Measurements from ENCODE around the gene RNF227. TPM values are rescaled to one million over a fixed set of nuclear protein-coding genes. Genes with fewer than 3 reads are reported as not detected.
A peak's percentile ranks its signal among the peaks of the same experiment; 100 is the strongest.
"Not testable (repeated sequence)": the region's sequence is repeated elsewhere in the genome, so short reads cannot be mapped to it uniquely, and the experiment has no call there.

RNF227 gene
- total RNA-seq, 2 donors from 2014 or later = 2.4 to 11.7 TPM

GRCh38 chr17:7875804-7876370 is 40.2 kb downstream of the RNF227 start:
- Mint-ChIP-seq H3K27me3 (no peaks in the 10 kb centered on the region), H3K4me1 (peaks cover 17% of the 10 kb centered on the region), H3K36me3 (ENCODE audit: low read depth) (peaks cover 55% of the 10 kb centered on the region), H3K9me3 (no peaks in the 10 kb centered on the region), H3K4me3 (no peak overlapping the region), H3K27ac (no peak overlapping the region)
- ATAC-seq (replicated peaks) = no peak

- H3K4me3 Mint-ChIP-seq = no peak overlapping the region
- H3K27me3 Mint-ChIP-seq = no peaks in the 10 kb centered on the region
- peaks cover 56% of the 10 kb centered on the region for H3K36me3 Mint-ChIP-seq (ENCODE audit: low read depth)
- H3K9me3 Mint-ChIP-seq = no peaks in the 10 kb centered on the region
- ATAC-seq (replicated peaks) = no peak
- peak overlapping the region; percentile 62 for H3K27ac Mint-ChIP-seq
- peaks cover 27% of the 10 kb centered on the region for H3K4me1 Mint-ChIP-seq
These were observed 43.0 kb downstream of the RNF227 start for GRCh38 chr17:7873051-7873450.

- ATAC-seq (replicated peaks) = peak; percentile 55
- peak overlapping the region; percentile 50 for H3K4me3 Mint-ChIP-seq
- peaks cover 21% of the 10 kb centered on the region for H3K4me1 Mint-ChIP-seq
- no peaks in the 10 kb centered on the region for H3K27me3 Mint-ChIP-seq
- H3K27ac Mint-ChIP-seq = peak overlapping the region; percentile 73
- peaks cover 26% of the 10 kb centered on the region for H3K36me3 Mint-ChIP-seq (ENCODE audit: low read depth)
- no peaks in the 10 kb centered on the region for H3K9me3 Mint-ChIP-seq
These were observed 48.2 kb downstream of the RNF227 start for GRCh38 chr17:7867881-7868329.

- no peaks in the 10 kb centered on the region for H3K27me3 Mint-ChIP-seq
- no peak overlapping the region for H3K27ac Mint-ChIP-seq
- no peaks in the 10 kb centered on the region for H3K9me3 Mint-ChIP-seq
- no peak for ATAC-seq (replicated peaks)
- H3K36me3 Mint-ChIP-seq (ENCODE audit: low read depth) = peaks cover 8% of the 10 kb centered on the region
- no peak overlapping the region for H3K4me3 Mint-ChIP-seq
- peaks cover 21% of the 10 kb centered on the region for H3K4me1 Mint-ChIP-seq
These were observed 51.0 kb downstream of the RNF227 start for GRCh38 chr17:7864995-7865650.

GRCh38 chr17:7864384-7864783 is 51.7 kb downstream of the RNF227 start:
- not testable (repeated sequence) for H3K27me3 Mint-ChIP-seq, H3K4me3 Mint-ChIP-seq
- H3K4me1 Mint-ChIP-seq = peaks cover 27% of the 10 kb centered on the region

More at GRCh38 chr17:7864384-7864783, 51.7 kb downstream of the RNF227 start:
- not testable (repeated sequence) for ATAC-seq (replicated peaks); H3K27ac Mint-ChIP-seq; H3K36me3 Mint-ChIP-seq (ENCODE audit: low read depth); H3K9me3 Mint-ChIP-seq

Other genes starting within 250 kb of the RNF227 start
- 100 to 1,000 TPM in 1 of 2 donors, 10 to 100 TPM in 1; 79.0 to 137 TPM for gene TP53, start 228.8 kb downstream of the RNF227 start, total RNA-seq
- gene WRAP53, start 227.8 kb downstream of the RNF227 start, total RNA-seq = 10 to 100 TPM; 18.0 to 32.9 TPM
- gene EFNB3, start 211.1 kb downstream of the RNF227 start, total RNA-seq = not detected
- under 1 TPM in 1 of 2 donors, not detected in 1; 0.06 TPM for gene DNAH2, start 198.5 kb downstream of the RNF227 start, total RNA-seq
- 10 to 100 TPM; 33.7 to 93.3 TPM for gene KDM6B, start 82.1 kb downstream of the RNF227 start, total RNA-seq
- 1 to 10 TPM; 1.6 to 3.2 TPM for gene TMEM88, start 61.2 kb downstream of the RNF227 start, total RNA-seq
- 100 to 1,000 TPM in 1 of 2 donors, 10 to 100 TPM in 1; 61.3 to 111 TPM for gene NAA38, start 58.7 kb downstream of the RNF227 start, total RNA-seq
- gene CYB5D1, start 58.3 kb downstream of the RNF227 start, total RNA-seq = 10 to 100 TPM; 14.8 to 19.4 TPM
- 100 to 1,000 TPM; 154 to 217 TPM for gene CHD3, start 27.5 kb downstream of the RNF227 start, total RNA-seq
- 10 to 100 TPM in 1 of 2 donors, 1 to 10 TPM in 1; 8.6 to 11.9 TPM for gene KCNAB3, start 13.6 kb upstream of the RNF227 start, total RNA-seq
- gene TRAPPC1, start 15.7 kb upstream of the RNF227 start, total RNA-seq = 100 to 1,000 TPM; 179 to 180 TPM
- 100 to 1,000 TPM in 1 of 2 donors, 10 to 100 TPM in 1; 74.0 to 152 TPM for gene CNTROB, start 15.9 kb upstream of the RNF227 start, total RNA-seq
- gene GUCY2D, start 86.3 kb upstream of the RNF227 start, total RNA-seq = under 1 TPM; 0.15 to 0.77 TPM
- gene ALOX15B, start 122.8 kb upstream of the RNF227 start, total RNA-seq = under 1 TPM in 1 of 2 donors, not detected in 1; 0.61 TPM
- 1 to 10 TPM; 1.1 to 6.2 TPM for gene ALOX12B, start 171.4 kb upstream of the RNF227 start, total RNA-seq
- gene ALOXE3, start 202.2 kb upstream of the RNF227 start, total RNA-seq = 1 to 10 TPM in 1 of 2 donors, under 1 TPM in 1; 0.13 to 1.3 TPM
- gene HES7, start 207.8 kb upstream of the RNF227 start, total RNA-seq = 10 to 100 TPM in 1 of 2 donors, 1 to 10 TPM in 1; 2.9 to 10.0 TPM
- 100 to 1,000 TPM in 1 of 2 donors, 10 to 100 TPM in 1; 52.0 to 269 TPM for gene PER1, start 236.1 kb upstream of the RNF227 start, total RNA-seq
- gene VAMP2, start 246.7 kb upstream of the RNF227 start, total RNA-seq = 10 to 100 TPM; 41.7 to 66.2 TPM

All from activated T-helper 17 cell treated with anti-CD3 and anti-CD28 coated beads, Interleukin-2, amount 50 U/mL, for 72 hours (primary cell).